Neural cell (in vitro differentiated cells): ENCODE results near the gene TTC23. TPM values are rescaled to one million over a fixed set of nuclear protein-coding genes. Genes with fewer than 3 reads are reported as not detected.

Experiments used
- H2AFZ ChIP-seq: fragments of 200-600, 300-800 bp; sonication (generic), shearing (Covaris generic); 2 replicates; pipeline ENCODE4 v1.6.0; 2014; ENCODE audit warnings: low read depth, mild to moderate bottlenecking, antibody characterized with exemption, low read length, moderate library complexity
- H3F3A ChIP-seq: fragments of 200-600 bp; shearing (Covaris generic); 2 replicates; pipeline ENCODE4 v1.6.1; 2016; ENCODE audit warnings: mild to moderate bottlenecking, moderate library complexity, mixed read lengths, antibody characterized with exemption, low read length; ENCODE audit not compliant: insufficient read depth, poor library complexity, severe bottlenecking
- H3K27ac ChIP-seq: fragments of 200-600, 300-800 bp; sonication (generic), shearing (Covaris generic); 2 replicates; pipeline ENCODE4 v1.5.1; 2014; ENCODE audit warnings: mild to moderate bottlenecking, low read length, moderate library complexity
- H3K27me3 ChIP-seq: fragments of 300-800, 200-600 bp; sonication (generic), shearing (Covaris generic); 2 replicates; pipeline ENCODE4 v1.6.0; 2014; ENCODE audit warnings: mild to moderate bottlenecking, low read depth, low read length, moderate library complexity; ENCODE audit not compliant: insufficient read depth
- H3K36me3 ChIP-seq: fragments of 300-800, 200-600 bp; sonication (generic), shearing (Covaris generic); 2 replicates; pipeline ENCODE4 v1.5.1; 2014; ENCODE audit warnings: mild to moderate bottlenecking, antibody characterized with exemption, low read length, moderate library complexity; ENCODE audit not compliant: insufficient read depth
- H3K4me2 ChIP-seq: fragments of 300-800, 200-600 bp; sonication (generic), shearing (Covaris generic); 2 replicates; pipeline ENCODE4 v1.6.0; 2014; ENCODE audit warnings: mild to moderate bottlenecking, low read length
- H3K4me3 ChIP-seq: fragments of 300-800, 200-600 bp; sonication (generic), shearing (Covaris generic); 2 replicates; pipeline ENCODE4 v1.5.1; 2014; ENCODE audit warnings: mild to moderate bottlenecking, low read length, moderate library complexity
- H3K79me2 ChIP-seq: fragments of 200-600 bp; shearing (Covaris generic); replicated peaks from 2 replicates; pipeline ENCODE4 v1.6.0; 2014; ENCODE audit warnings: mild to moderate bottlenecking, low read length, moderate library complexity; ENCODE audit not compliant: insufficient read depth
- H3K9ac ChIP-seq: fragments of 300-800, 200-600 bp; sonication (generic), shearing (Covaris generic); 2 replicates; pipeline ENCODE4 v1.6.1; 2016; ENCODE audit warnings: mild to moderate bottlenecking, low read length, mixed read lengths
- H3K9me2 ChIP-seq: fragments of 200-600 bp; shearing (Covaris generic); 2 replicates; pipeline ENCODE4 v1.6.1; 2016; ENCODE audit warnings: mild to moderate bottlenecking, low read length, mixed read lengths; ENCODE audit not compliant: insufficient read depth
- H3K9me3 ChIP-seq: fragments of 200-600, 300-800 bp; sonication (generic), shearing (Covaris generic); 2 replicates; pipeline ENCODE4 v1.6.1; 2016; ENCODE audit warnings: mild to moderate bottlenecking, mixed run types, low read length, moderate library complexity, mixed read lengths
- H4K20me1 ChIP-seq: fragments of 200-600 bp; shearing (Covaris generic); 2 replicates; pipeline ENCODE4 v1.6.1; 2016; ENCODE audit warnings: mild to moderate bottlenecking, mixed run types; ENCODE audit not compliant: insufficient read depth
- CTCF ChIP-seq: fragments of 450-650 bp; IDR thresholded peaks from 2 replicates; pipeline ENCODE4 v1.5.1; 2014; ENCODE audit warnings: antibody characterized with exemption, mild to moderate bottlenecking, moderate library complexity; ENCODE audit not compliant: poor library complexity, severe bottlenecking
- EZH2 ChIP-seq: fragments of 200-600, 300-800 bp; shearing (Covaris generic), sonication (generic); IDR thresholded peaks from 2 replicates; pipeline ENCODE4 v1.6.1; 2014; ENCODE audit warnings: antibody characterized with exemption, low read length, borderline replicate concordance, mild to moderate bottlenecking; ENCODE audit not compliant: insufficient read depth, poor library complexity, severe bottlenecking
- MXI1 ChIP-seq: fragments of 450-650 bp; conservative IDR thresholded peaks from 2 replicates; pipeline ENCODE4 v1.6.1; 2014; ENCODE audit warnings: antibody characterized with exemption, mild to moderate bottlenecking; ENCODE audit not compliant: poor library complexity, severe bottlenecking
- POLR2AphosphoS5 ChIP-seq: IDR thresholded peaks from 2 replicates; pipeline ENCODE4 v1.6.1; 2012
- RAD21 ChIP-seq: fragments of 450-650 bp; conservative IDR thresholded peaks from 2 replicates; pipeline ENCODE4 v1.6.1; 2014; ENCODE audit warnings: antibody characterized with exemption, mild to moderate bottlenecking, moderate library complexity
- REST ChIP-seq: IDR thresholded peaks from 2 replicates; pipeline ENCODE4 v1.6.1; 2012; ENCODE audit warnings: borderline replicate concordance
- SMC3 ChIP-seq: fragments of 450-650 bp; conservative IDR thresholded peaks from 2 replicates; pipeline ENCODE4 v1.6.1; 2014; ENCODE audit warnings: antibody characterized with exemption, mild to moderate bottlenecking, moderate library complexity; ENCODE audit not compliant: poor library complexity
- TAF1 ChIP-seq: IDR thresholded peaks from 2 replicates; pipeline ENCODE4 v1.6.1; 2012; ENCODE audit warnings: low read depth
- polyA plus RNA-seq: library from polyadenylated mRNA; depleted of rRNA; stranded (reverse); fragments of >200 nt; gene quantifications from 2 replicates; pipeline ENCODE4 v1.2.3, GENCODE V29; 2014

Gene TTC23
- polyA plus RNA-seq, 1 donor from 2014 or later = 6.2 TPM

- Histone ChIP-seq H3K36me3 (no peaks in the 10 kb centered on the region), H3K4me3 (no peak overlapping the region), H3K9me3 (no peaks in the 10 kb centered on the region), H3K9me2 (no peaks in the 10 kb centered on the region), H3K79me2 (no peaks in the 10 kb centered on the region), H3K9ac (no peak overlapping the region), H3K4me2 (no peak overlapping the region), H2AFZ (no peak overlapping the region), H3F3A (no peaks in the 10 kb centered on the region), H3K27me3 (no peaks in the 10 kb centered on the region), H3K27ac (no peak overlapping the region), H4K20me1 (no peaks in the 10 kb centered on the region)
- TF ChIP-seq RAD21 (no peak), CTCF (no peak), TAF1 (no peak), POLR2AphosphoS5 (no peak)
Observed at GRCh38 chr15:99165020-99165790, 84.2 kb downstream of the TTC23 start.

GRCh38 chr15:99164119-99164518 is 85.3 kb downstream of the TTC23 start:
- Histone ChIP-seq H3K9me2 (no peaks in the 10 kb centered on the region), H3K9ac (no peak overlapping the region), H3K4me3 (no peak overlapping the region), H3K27me3 (no peaks in the 10 kb centered on the region), H3K9me3 (no peaks in the 10 kb centered on the region), H3K79me2 (no peaks in the 10 kb centered on the region), H3F3A (no peaks in the 10 kb centered on the region), H3K36me3 (no peaks in the 10 kb centered on the region), H3K27ac (no peak overlapping the region), H2AFZ (no peak overlapping the region), H4K20me1 (no peaks in the 10 kb centered on the region), H3K4me2 (no peak overlapping the region)
- TF ChIP-seq SMC3 (no peak), MXI1 (no peak), TAF1 (no peak), REST (no peak), EZH2 (no peak), POLR2AphosphoS5 (no peak)
